ENCODE results near the gene XRCC1. TPM values are rescaled to one million over a fixed set of nuclear protein-coding genes. Genes with fewer than 3 reads are reported as not detected.

The XRCC1 gene
- total and polyA plus RNA-seq, 2 of the 4 experiments (the other 2 are of a cell fraction): 12.5 to 21.3 TPM

DNA sequence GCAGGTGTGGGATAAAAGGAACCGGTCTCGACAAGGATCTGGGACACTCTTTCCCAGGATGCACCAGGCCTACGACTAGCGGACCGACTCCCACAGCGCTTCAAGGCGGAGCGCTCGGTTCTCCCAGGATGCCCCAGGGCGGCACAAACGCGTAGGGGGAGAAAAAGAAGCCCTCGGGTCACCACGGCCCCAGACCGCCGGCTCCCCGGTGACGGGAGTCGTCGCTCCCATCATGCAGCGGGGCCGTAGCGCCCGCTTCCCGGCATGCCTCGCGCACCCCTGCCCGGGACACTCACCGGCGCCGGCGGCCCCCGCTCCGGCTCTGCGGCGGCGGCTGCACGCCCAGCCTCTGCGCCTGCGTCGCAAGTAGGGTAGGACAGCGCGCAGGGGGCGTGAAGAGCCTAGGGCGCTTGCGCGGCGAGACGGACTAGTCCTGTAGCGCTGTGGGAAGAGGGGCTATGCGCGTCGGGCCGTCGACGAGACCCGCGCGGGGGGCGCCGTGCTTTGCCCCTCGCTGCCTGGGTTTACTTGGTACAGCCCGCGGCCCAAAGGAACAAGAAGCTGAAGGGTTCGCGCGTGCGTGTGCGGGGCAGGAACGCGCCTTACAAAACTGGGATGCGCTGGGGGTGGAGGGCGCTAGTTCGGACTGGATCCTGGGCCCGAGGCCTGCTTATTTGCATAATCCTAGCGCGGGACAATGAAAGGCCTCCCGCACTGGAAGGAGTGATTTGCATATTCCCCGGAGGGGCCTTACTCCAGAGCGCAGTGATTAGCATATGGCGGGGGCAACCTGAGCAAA is 44.1 kb upstream of the XRCC1 start, which contains the start of gene ZNF428:
Gene ZNF428 (minus strand): TSS at position 368 of the 799 bp plus-strand sequence. CDS start 5,325 bp downstream, outside the sequence.
- DNase-seq (peak; percentile 88), ATAC-seq (ENCODE audit: low read depth) (peak; percentile 97)
- Histone ChIP-seq H2AK9ac (replicated peaks; ENCODE audit: low read depth, low read length, poor library complexity) (peak within 1 kb of the TSS; percentile 96), H3K56ac (ENCODE audit: extremely low read depth, insufficient read depth, low read length) (peak within 1 kb of the TSS; percentile 58), H4K20me1 (ENCODE audit: insufficient read depth, low read length) (no peaks in the 10 kb centered on the region), H3K4me1 (ENCODE audit: control insufficient read depth, insufficient read depth, low read length) (peaks cover 6% of the 10 kb centered on the region), H3K14ac (replicated peaks; ENCODE audit: low read depth, low read length) (peak within 1 kb of the TSS; percentile 95), H2BK20ac (ENCODE audit: low read depth, low read length) (no peak within 1 kb of the TSS), H2AFZ (replicated peaks; ENCODE audit: low read length, poor library complexity) (peak within 1 kb of the TSS; percentile 99), H3K27ac (ENCODE audit: insufficient read depth, low read length) (peak within 1 kb of the TSS; percentile 77), H3K27me3 (ENCODE audit: control insufficient read depth, insufficient read depth, low read length) (no peaks in the 10 kb centered on the region), H3K18ac (ENCODE audit: low read depth, low read length) (peak within 1 kb of the TSS; percentile 21), H4K5ac (ENCODE audit: low read depth, low read length) (peak within 1 kb of the TSS; percentile 84), H4K8ac (ENCODE audit: low read depth in 2 of 2, low read length in 2 of 2) (peak within 1 kb of the TSS; percentile 99), H2BK120ac (ENCODE audit: low read depth, low read length) (peak within 1 kb of the TSS; percentile 35), H4K91ac (ENCODE audit: insufficient read depth, low read depth, low read length) (peak within 1 kb of the TSS; percentile 92), H2AK5ac (ENCODE audit: low read depth, low read length) (peak within 1 kb of the TSS; percentile 78), H2BK5ac (ENCODE audit: low read depth, low read length, poor library complexity, severe bottlenecking) (peak within 1 kb of the TSS; percentile 68), H3K79me1 (ENCODE audit: low read depth in 1 of 2, low read length in 2 of 2) (peaks cover 33 to 57% of the 10 kb centered on the region in 2 experiments), H3K9me3 (ENCODE audit: control insufficient read depth, insufficient read depth, low read length) (no peaks in the 10 kb centered on the region), H2BK15ac (ENCODE audit: low read depth, low read length) (peak within 1 kb of the TSS; percentile 55; the same call in 1 of the 3 replicates), H3K4me3 (ENCODE audit: insufficient read depth, low read depth, low read length) (peak within 1 kb of the TSS; percentile 66), H3K4me2 (ENCODE audit: low read depth, low read length) (peak within 1 kb of the TSS; percentile 97), H3K9me1 (ENCODE audit: insufficient read depth, low read length) (peaks cover 7% of the 10 kb centered on the region), H3K23ac (ENCODE audit: low read depth, low read length) (peak within 1 kb of the TSS; percentile 65), H3K4ac (ENCODE audit: low read depth, low read length) (peak within 1 kb of the TSS; percentile 97), H3K9ac (ENCODE audit: low read depth, low read length) (peak within 1 kb of the TSS; percentile 82), H3K36me3 (ENCODE audit: control insufficient read depth, insufficient read depth, low read length) (no peaks in the 10 kb centered on the region)
- POLR2A ChIA-PET (ENCODE audit: unreplicated experiment): no interaction called here
- in situ Hi-C loops (cut with MboI; ENCODE audit: low sequenced_read_pairs): no loop called here
- CTCF ChIA-PET: no interaction called here
- intact Hi-C loops (cut with micrococcal nuclease): no loop called here
- BruUV-seq (replicated peaks): no TSS peak
- dilution Hi-C loops (cut with HindIII; ENCODE audit: low sequenced_read_pairs, unreplicated experiment): no loop called here
- 1% methylated on average over 44 of the region's 81 CpGs; no CpG with 5 or more reads in 1 of the 2 experiments for WGBS, 2 experiments (ENCODE audit: extremely low coverage in 2 of 2, insufficient read length in 1 of 2)
- TF ChIP-seq, protein P1, sequence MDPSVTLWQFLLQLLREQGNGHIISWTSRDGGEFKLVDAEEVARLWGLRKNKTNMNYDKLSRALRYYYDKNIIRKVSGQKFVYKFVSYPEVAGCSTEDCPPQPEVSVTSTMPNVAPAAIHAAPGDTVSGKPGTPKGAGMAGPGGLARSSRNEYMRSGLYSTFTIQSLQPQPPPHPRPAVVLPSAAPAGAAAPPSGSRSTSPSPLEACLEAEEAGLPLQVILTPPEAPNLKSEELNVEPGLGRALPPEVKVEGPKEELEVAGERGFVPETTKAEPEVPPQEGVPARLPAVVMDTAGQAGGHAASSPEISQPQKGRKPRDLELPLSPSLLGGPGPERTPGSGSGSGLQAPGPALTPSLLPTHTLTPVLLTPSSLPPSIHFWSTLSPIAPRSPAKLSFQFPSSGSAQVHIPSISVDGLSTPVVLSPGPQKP (IDR thresholded peaks at IDR 0.05; ENCODE audit: borderline replicate concordance, low read depth, low read length): no peak
- TF ChIP-seq, protein P2, sequence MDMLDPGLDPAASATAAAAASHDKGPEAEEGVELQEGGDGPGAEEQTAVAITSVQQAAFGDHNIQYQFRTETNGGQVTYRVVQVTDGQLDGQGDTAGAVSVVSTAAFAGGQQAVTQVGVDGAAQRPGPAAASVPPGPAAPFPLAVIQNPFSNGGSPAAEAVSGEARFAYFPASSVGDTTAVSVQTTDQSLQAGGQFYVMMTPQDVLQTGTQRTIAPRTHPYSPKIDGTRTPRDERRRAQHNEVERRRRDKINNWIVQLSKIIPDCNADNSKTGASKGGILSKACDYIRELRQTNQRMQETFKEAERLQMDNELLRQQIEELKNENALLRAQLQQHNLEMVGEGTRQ (IDR thresholded peaks at IDR 0.05; ENCODE audit: low read depth, low read length): no peak
- peak; percentile 67; the same call in 1 of the 2 replicates for TF ChIP-seq BHLHE40 (IDR thresholded peaks at IDR 0.05; ENCODE audit: low read depth, low read length)
- TF ChIP-seq CEBPB (IDR thresholded peaks at IDR 0.05; ENCODE audit: low read depth, low read length): no peak
- TF ChIP-seq RCOR1 (IDR thresholded peaks at IDR 0.05; ENCODE audit: insufficient replicate concordance, low read length): peak; percentile 28
- TF ChIP-seq RAD21 (IDR thresholded peaks at IDR 0.05; ENCODE audit: low read length): no peak
- TF ChIP-seq SMC3 (IDR thresholded peaks at IDR 0.05; ENCODE audit: low read depth, low read length): no peak
- TF ChIP-seq CHD1 (IDR thresholded peaks at IDR 0.05; ENCODE audit: low read depth, low read length): no peak
- TF ChIP-seq, protein P3, sequence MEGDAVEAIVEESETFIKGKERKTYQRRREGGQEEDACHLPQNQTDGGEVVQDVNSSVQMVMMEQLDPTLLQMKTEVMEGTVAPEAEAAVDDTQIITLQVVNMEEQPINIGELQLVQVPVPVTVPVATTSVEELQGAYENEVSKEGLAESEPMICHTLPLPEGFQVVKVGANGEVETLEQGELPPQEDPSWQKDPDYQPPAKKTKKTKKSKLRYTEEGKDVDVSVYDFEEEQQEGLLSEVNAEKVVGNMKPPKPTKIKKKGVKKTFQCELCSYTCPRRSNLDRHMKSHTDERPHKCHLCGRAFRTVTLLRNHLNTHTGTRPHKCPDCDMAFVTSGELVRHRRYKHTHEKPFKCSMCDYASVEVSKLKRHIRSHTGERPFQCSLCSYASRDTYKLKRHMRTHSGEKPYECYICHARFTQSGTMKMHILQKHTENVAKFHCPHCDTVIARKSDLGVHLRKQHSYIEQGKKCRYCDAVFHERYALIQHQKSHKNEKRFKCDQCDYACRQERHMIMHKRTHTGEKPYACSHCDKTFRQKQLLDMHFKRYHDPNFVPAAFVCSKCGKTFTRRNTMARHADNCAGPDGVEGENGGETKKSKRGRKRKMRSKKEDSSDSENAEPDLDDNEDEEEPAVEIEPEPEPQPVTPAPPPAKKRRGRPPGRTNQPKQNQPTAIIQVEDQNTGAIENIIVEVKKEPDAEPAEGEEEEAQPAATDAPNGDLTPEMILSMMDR (conservative IDR thresholded peaks at IDR 0.05; ENCODE audit: low read depth, low read length): no peak
- TF ChIP-seq POLR2A (IDR thresholded peaks at IDR 0.05; ENCODE audit: low read depth, low read length): peak; percentile 76
- TF ChIP-seq RFX5 (IDR thresholded peaks at IDR 0.05; ENCODE audit: low read depth, low read length): no peak
- TF ChIP-seq MAFK (IDR thresholded peaks at IDR 0.05; ENCODE audit: low read depth, low read length): no peak
- TF ChIP-seq MXI1 (IDR thresholded peaks at IDR 0.05; ENCODE audit: borderline replicate concordance, low read depth, low read length): no peak
- 0 out of 2 replicates have a peak, but pooled peaks have one; percentile 7 for TF ChIP-seq FOS (IDR thresholded peaks at IDR 0.05; ENCODE audit: low read depth, low read length)
- no peak for TF ChIP-seq NFE2L2 (IDR thresholded peaks at IDR 0.05; ENCODE audit: low read depth, low read length)
